Measurements from ENCODE around the gene SIGLEC8. TPM values are rescaled to one million over a fixed set of nuclear protein-coding genes. Genes with fewer than 3 reads are reported as not detected.
"Not testable (repeated sequence)": the region's sequence is repeated elsewhere in the genome, so short reads cannot be mapped to it uniquely, and the experiment has no call there.

Gene SIGLEC8
- total RNA-seq, 1 donor from 2014 or later, result 11.0 TPM

DNA sequence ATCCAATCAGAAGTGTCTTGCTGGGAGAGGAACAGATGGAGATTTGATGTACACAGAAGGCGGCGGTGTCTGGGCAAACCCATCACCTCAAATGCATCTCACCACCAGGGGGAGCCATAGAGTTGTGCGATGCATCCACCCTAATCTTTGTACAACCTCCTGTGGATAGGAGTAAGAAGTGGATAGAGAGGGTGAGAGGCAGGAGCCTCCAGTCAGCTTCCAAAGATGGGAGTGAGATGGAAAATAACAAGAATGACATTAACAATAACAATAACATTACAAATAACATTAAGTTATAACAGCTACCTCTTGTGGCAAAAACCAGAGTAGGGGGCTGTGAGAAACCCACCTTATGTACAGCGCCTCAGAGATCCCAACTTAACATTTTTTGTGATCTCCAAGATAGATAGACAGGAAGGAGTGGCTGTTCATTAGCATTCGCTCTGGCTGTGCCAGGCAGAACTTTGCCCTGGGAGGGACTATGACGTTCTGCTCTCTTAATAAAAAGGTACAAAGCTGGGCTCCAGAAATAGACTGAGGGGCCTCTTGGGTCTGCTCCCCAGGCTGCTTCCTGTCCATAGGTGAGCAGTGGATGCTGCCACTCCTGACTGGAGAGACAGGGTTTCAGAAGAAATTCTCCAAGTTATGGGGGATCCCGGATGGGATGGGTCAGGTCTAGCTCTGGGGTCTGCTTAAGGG, 14.9 kb upstream of the SIGLEC8 start:
- peak; percentile 91 for DNase-seq (ENCODE audit: low spot score)

DNA sequence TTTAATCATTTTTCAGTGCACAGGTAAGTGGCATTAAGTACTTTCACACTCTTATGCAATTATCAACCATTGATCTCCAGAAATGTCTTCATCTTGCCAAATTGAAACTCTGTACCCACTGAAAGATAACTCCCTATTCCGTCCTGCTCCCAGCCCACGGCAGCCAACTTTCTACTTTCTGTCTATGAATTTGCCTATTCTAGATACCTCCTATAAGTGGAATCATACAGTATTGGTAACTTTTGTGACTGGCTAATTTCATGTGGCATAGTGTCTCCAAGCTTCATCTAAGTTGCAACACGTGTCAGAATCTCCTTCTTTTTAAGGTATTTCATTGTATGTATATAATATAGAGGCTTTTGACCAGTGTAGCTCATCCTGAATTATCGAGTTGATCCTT, 14.4 kb upstream of the SIGLEC8 start:
- no peak for DNase-seq (ENCODE audit: low spot score)

DNA sequence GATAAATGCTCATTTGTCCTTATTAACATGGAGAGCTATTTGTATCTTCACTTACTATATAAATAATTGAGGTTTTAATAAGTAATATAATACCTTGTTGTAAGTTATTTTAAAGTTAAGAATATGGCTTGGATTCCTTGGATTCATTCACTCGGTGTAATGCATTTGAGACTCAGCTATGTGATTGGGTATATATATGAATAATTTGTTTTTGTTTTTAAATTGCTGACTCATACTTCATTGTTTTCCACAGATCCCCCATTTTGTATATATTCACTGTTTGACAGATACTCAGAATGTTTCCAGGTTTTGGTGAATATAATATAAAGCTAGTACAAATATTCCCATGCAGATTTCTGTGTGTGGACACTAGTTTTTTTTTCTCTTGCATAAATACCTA, 13.3 kb upstream of the SIGLEC8 start:
- DNase-seq (ENCODE audit: low spot score), result no peak

GRCh38 chr19:51470966-51471365, 12.7 kb upstream of the SIGLEC8 start:
- DNase-seq (ENCODE audit: low spot score), result no peak

GRCh38 chr19:51469629-51470028, 11.4 kb upstream of the SIGLEC8 start:
- no peak for DNase-seq (ENCODE audit: low spot score)

GRCh38 chr19:51469162-51469561, 10.9 kb upstream of the SIGLEC8 start:
- DNase-seq (ENCODE audit: low spot score), result no peak

GRCh38 chr19:51468545-51468920, 10.3 kb upstream of the SIGLEC8 start:
- DNase-seq (ENCODE audit: low spot score), result no peak

GRCh38 chr19:51467864-51468544, 9.8 kb upstream of the SIGLEC8 start:
- DNase-seq (ENCODE audit: low spot score), result no peak

DNA sequence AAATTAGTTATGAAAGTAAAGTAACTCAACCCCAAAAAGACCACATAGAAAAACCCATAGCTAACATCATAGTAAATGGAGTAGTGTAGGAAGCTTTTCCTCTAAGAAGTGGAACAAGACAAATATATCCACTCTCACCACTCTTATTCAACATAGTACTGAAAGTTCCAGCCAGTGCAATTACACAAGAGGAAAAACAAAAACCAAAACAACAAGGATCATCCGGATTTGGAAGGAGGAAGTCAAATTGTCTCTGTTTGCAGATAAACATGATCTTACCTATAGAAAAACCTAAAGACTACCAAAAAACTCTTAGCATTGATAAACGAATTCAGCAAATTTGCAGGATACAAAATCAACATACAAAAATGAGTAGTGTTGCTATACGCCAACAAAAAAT, 8.5 kb upstream of the SIGLEC8 start:
- DNase-seq (ENCODE audit: low spot score), result no peak

DNA sequence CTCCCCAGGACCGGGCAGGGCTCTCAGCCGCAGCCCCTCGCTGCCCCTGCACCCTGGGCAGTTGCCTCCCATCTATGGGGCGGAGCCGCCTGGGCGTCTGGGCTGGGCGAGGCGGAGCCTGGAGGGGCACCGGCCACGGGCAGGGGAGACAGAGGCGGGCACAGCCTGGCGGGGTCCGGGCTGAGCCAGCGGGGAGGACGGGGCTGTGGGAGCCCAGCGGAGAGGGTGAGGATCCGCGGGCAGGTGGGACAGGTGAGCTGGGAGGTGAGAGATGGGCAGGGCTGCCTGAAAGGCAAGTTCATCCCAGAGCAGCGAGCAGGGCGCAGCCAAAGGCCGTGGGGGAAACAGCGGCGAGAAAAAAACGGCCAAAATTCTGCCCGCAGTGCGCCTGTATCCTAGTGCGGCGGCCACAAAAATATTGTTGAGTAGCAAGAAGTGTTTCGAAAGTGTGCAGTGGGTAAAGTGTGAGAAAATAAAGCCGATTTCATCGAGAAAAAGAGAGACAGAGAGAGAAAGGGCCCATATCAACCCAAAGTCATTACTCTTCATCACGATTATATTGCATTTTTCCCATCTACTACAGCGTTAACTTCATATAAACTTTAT, 5.8 kb upstream of the SIGLEC8 start:
- not testable (repeated sequence) for DNase-seq (ENCODE audit: low spot score)

GRCh38 chr19:51462681-51463080, 4.4 kb upstream of the SIGLEC8 start:
- DNase-seq (ENCODE audit: low spot score), result no peak

- no peak for DNase-seq (ENCODE audit: low spot score)
These were observed 4.0 kb upstream of the SIGLEC8 start for GRCh38 chr19:51462276-51462675.

GRCh38 chr19:51461723-51462161, 3.5 kb upstream of the SIGLEC8 start:
- peak; percentile 27 for DNase-seq (ENCODE audit: low spot score)

DNA sequence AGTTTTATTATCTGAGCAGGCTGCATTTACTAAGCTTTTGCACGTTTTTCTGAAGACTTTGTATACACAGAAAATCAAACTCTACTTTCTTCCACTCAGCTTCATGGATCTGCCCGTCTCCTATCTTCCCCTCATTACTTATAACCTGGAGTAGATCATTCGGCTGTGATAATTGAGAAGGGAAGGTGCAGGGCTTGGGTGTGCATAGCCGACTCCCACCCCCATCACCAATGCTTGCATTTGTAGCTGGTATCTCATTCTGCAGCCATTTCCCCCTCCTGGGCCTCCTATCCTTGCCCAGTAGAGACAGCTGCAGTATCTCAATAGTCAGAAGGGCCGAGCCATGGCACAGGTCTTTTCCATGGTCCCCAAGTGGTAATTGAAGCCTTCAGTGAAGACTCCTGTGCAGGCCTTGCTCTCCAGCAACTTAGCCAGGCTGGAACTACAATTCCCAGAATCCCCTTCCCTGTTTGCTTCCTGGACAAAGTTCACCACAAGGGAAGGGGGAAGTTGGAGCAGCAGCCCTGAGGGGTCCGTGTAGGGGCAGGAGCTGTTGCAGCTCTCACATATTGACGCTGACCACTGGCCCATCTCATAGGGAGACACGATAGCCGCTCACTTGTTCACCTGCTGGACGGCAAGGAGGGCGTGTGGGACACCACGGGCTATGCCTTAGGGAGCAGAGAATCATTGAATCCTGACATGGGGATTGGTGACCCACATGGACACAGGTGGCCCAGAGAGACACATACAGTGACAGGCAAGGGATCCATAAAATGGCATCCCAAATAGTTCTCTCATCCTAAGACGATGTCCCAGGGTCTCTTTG, 2.1 kb upstream of the SIGLEC8 start:
- DNase-seq (ENCODE audit: low spot score), result no peak

DNA sequence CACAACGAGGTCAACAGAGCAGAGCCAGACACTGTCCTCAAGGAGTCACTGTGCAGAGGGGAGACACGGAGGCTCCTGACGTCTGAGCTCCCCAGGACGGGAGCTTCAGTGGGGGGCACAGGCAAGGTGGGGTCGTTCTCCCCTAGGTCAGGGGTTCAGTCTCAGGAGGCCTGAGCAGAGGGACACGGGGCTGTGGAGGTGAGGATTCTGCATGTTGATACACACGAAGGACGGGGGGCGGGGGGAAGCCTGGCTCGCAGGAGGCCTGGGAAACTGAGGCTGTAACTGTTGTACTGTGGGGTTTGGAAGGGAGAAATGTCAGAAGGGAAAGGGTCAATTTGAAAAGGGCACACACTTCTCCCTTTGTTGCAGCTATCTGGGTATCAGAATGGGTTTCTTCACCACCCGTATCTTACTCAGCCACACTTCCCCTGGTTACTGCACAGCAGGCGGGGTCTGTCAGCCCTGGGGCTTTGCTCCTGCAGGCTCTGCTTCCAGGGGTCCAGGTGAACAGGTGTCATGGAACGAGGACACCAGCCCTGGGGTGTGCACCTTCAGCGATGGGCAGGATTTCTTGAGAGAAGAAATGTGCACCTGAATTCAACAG, 748 bp upstream of the SIGLEC8 start:
- no peak for DNase-seq (ENCODE audit: low spot score)

- DNase-seq (ENCODE audit: low spot score), result no peak
These were observed 772 bp downstream of the SIGLEC8 start for GRCh38 chr19:51457351-51458013.

DNA sequence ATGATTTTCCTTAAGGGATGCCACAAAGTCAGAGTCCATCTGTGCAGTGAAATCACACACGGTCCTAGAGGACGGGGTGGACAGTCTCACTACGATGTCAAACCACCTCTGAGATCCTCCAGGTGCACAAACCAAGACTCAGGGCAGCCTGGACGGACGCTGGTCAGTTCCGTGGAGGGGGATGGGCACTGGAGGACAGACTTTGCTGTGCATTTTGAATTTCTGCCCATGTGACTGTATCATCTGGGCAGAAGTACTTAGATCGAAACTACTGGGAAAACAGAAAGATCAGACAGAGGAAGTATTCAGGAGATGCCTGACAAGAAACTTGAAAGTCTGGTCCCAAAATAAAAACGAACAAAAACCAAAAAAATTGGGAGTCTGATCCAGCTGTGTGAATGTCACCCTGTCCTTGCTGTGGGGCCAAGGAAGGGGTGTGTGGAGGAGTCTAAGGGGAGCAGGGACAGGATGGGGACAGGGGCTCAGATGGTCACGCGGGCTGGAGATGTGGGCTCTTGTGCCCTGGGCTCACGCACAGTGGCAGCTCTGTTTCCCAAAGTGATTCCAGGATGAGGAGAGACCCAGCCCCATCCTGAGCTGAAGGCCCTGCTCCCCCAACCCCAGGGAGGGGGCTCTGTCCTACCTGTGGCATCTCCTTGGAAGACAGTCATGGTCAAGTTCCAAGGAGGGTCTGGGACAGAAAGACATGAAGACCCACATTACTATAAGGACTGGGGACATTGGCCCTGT, 1.5 kb downstream of the SIGLEC8 start:
- no peak for DNase-seq (ENCODE audit: low spot score)

- DNase-seq (ENCODE audit: low spot score), result no peak
These were observed 7.4 kb downstream of the SIGLEC8 start for GRCh38 chr19:51450730-51451307.

- DNase-seq (ENCODE audit: low spot score), result no peak
These were observed 9.7 kb downstream of the SIGLEC8 start for GRCh38 chr19:51448411-51449016.

DNA sequence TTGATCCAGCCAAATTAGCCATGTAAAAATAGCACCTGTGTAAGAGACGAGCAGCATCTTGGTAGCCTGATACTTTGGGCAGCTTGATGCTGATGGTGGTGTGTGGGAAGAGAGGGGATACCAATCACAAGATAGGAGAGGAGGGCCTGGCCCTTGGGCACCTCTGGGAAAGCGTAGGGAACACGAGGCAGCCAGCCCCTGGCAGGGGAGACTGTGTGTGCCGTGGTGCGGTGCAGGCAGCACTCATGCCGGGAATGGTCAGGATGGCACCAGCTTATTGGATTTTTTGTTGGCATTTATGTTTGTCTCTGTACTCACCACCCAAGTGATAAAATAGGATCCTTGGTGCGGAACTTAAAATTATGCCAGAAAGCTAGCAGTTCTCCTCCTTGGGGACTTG, 10.2 kb downstream of the SIGLEC8 start:
- DNase-seq (ENCODE audit: low spot score), result no peak
